Motor neuron (in vitro differentiated cells): ENCODE results near the gene ZDHHC20. TPM values are rescaled to one million over a fixed set of nuclear protein-coding genes. Genes with fewer than 3 reads are reported as not detected.

Experiments used
- ATAC-seq, 8 experiments: fragments of 200-7000 bp; cut with Tn5 transposase; replicated peaks in 6 of 8; 2 replicates each; pipeline ENCODE4 v1.8.0; 2021; ENCODE audit warnings: mild to moderate bottlenecking in 8 of 8, moderate library complexity in 8 of 8
- H3K27ac ChIP-seq, 2 donors: fragments of 250-450 bp; sonication (Bioruptor Pico); 2 replicates each; pipeline ENCODE4 v1.9.0; 2021; ENCODE audit warnings: antibody characterized with exemption in 2 of 2, mild to moderate bottlenecking in 2 of 2, moderate library complexity in 1 of 2
- H3K4me1 ChIP-seq, 2 donors: fragments of 250-450 bp; sonication (Bioruptor Pico); replicated peaks in 1 of 2; 2 replicates each; pipeline ENCODE4 v1.6.1; 2021; ENCODE audit warnings: antibody characterized with exemption in 2 of 2, mild to moderate bottlenecking in 2 of 2, moderate library complexity in 1 of 2
- H3K4me3 ChIP-seq, 5 donors: fragments of 250-450 bp; sonication (Bioruptor Pico); 2 replicates each; pipeline ENCODE4 v1.9.0; 2021; ENCODE audit warnings: antibody characterized with exemption in 5 of 5, mild to moderate bottlenecking in 5 of 5, moderate library complexity in 4 of 5
- WGBS, 10 experiments: fragments of 450-650 bp; shearing (Covaris generic); methylation state at CpG; one replicate each; pipeline ENCODE4 v1.0.0; 2022; 5-methylcytosine and 5-hydroxymethylcytosine counted together
- in situ Hi-C, 9 experiments: fragments of 400-800 bp; cut with MboI; loops; one replicate each; pipeline ENCODE4 v1.15.0; 2021; ENCODE audit warnings: low sequenced_read_pairs in 9 of 9, low pct_unique_long_range_greater_than_20kb in 2 of 9; ENCODE audit not compliant: unreplicated experiment in 9 of 9
- total RNA-seq, 8 experiments: library from RNA; unstranded; fragments of 300-600 nt; gene quantifications; 2 replicates each; pipeline versions ENCODE4 v1.2.3 to v1.2.4, GENCODE V29; 2022

Gene ZDHHC20
- total RNA-seq, 8 experiments from 2014 or later, result 19.5 to 33.9 (median 26.3) TPM

- in situ Hi-C loops, result no loop called here
- Histone ChIP-seq H3K27ac (no peak overlapping the region), H3K4me3 (no peak overlapping the region), H3K4me1 (peaks cover 7 to 11% of the 10 kb centered on the region in 2 donors)
- 0 to 85% (median 67%) methylated on average over 1 to 5 of the region's 6 CpGs; no CpG with 5 or more reads in 3 of the 10 experiments for WGBS, 10 experiments
- ATAC-seq, result peak in 4 of 8 experiments; percentile 15 to 64 (median 41)
Observed at GRCh38 chr13:21348488-21349120, 110.5 kb downstream of the ZDHHC20 start.

GRCh38 chr13:21347753-21348318 is 111.3 kb downstream of the ZDHHC20 start:
- peak in 3 of 8 experiments; percentile 14 to 19 (median 19) for ATAC-seq
- H3K4me1 ChIP-seq, result peaks cover 7 to 11% of the 10 kb centered on the region in 2 donors
- WGBS, 10 experiments, result 100% methylated on average over 1 of the region's 10 CpGs; no CpG with 5 or more reads in 9 of the 10 experiments
- no peak overlapping the region for H3K4me3 ChIP-seq
- in situ Hi-C loops, result no loop called here
- no peak overlapping the region for H3K27ac ChIP-seq

- ATAC-seq, result no peak
- H3K4me3 ChIP-seq, result no peak overlapping the region
- in situ Hi-C loops, result no loop called here
- 37 to 100% (median 88%) methylated on average over 1 to 2 of the region's 9 CpGs; no CpG with 5 or more reads in 6 of the 10 experiments for WGBS, 10 experiments
- H3K4me1 ChIP-seq, result peaks cover 7 to 11% of the 10 kb centered on the region in 2 donors
- H3K27ac ChIP-seq, result no peak overlapping the region
Observed at GRCh38 chr13:21344662-21345176, 114.4 kb downstream of the ZDHHC20 start.

DNA sequence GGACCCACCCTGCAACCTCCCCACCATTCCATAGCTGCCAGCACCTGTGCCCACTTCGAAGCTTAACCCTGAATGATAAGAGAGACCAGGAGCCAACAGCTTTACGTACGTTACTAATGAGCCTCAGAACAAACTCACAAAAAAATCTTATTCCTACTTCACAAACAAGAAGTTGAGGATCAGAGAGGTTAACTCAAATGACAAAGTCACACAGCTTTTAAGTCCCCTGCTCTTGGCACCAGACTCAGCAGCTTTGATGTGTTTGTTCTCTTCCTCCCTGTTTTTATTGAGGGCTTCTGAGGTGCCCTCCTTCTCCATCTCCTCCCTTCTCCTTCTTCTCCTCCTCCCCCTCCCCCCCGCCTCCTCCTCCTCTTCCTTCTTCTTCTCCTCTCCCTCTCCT is 115.4 kb downstream of the ZDHHC20 start:
- in situ Hi-C loops, result no loop called here
- no peak for ATAC-seq
- Histone ChIP-seq H3K27ac (no peak overlapping the region), H3K4me3 (no peak overlapping the region), H3K4me1 (peaks cover 5 to 7% of the 10 kb centered on the region in 2 donors)
- WGBS, 10 experiments, result 63 to 100% (median 77%) methylated on average over 1 to 3 of the region's 4 CpGs; no CpG with 5 or more reads in 4 of the 10 experiments

DNA sequence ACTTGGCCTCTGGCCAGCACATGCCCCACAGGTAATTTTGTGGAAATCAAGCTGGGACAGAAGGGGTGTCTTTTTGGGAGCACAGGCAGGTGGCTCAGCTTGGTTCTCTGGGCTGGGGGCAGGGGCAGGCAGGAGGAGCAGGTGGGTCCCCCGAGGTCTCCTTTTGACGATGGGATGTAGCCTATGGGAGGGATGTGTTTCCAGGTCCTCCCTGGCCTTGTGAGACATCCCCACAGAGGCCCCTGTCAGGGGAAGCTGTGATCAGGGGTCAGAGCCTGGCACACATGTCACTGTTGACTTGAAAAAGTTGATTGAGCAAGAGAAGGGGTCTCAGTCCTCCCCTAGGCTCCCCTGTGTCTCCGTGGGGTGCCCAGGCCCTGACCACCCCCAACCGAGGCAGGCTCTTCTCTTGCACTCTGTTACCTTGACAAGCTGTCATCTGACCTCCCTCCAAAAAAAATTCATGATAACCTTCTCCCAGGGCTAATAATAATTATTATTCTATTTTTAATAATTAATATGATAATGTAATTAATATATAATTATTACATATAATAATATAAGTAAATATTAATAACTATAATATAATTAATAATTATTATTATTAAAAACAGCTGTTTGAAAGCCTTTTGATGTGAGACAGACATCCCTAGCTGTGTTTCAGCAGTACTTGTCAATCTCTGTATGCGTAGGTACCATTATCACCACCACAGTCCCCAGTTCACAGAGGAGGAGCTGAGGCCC is 116.2 kb downstream of the ZDHHC20 start:
- in situ Hi-C loops, result no loop called here
- H3K4me3 ChIP-seq, result no peak overlapping the region
- no peak overlapping the region for H3K27ac ChIP-seq
- no peaks in the 10 kb centered on the region for H3K4me1 ChIP-seq
- ATAC-seq, result no peak
- WGBS, 10 experiments, result 17 to 100% (median 80%) methylated on average over 1 to 3 of the region's 5 CpGs; no CpG with 5 or more reads in 5 of the 10 experiments

GRCh38 chr13:21341637-21342422 is 117.3 kb downstream of the ZDHHC20 start:
- Histone ChIP-seq H3K27ac (no peak overlapping the region), H3K4me1 (peaks cover 3% of the 10 kb centered on the region in 2 donors), H3K4me3 (no peak overlapping the region)
- ATAC-seq, result no peak
- 35 to 85% (median 74%) methylated on average over 3 to 9 of the region's 19 CpGs; no CpG with 5 or more reads in 1 of the 10 experiments for whole genome bisulfite sequencing, 10 experiments
- in situ Hi-C loops, result no loop called here

DNA sequence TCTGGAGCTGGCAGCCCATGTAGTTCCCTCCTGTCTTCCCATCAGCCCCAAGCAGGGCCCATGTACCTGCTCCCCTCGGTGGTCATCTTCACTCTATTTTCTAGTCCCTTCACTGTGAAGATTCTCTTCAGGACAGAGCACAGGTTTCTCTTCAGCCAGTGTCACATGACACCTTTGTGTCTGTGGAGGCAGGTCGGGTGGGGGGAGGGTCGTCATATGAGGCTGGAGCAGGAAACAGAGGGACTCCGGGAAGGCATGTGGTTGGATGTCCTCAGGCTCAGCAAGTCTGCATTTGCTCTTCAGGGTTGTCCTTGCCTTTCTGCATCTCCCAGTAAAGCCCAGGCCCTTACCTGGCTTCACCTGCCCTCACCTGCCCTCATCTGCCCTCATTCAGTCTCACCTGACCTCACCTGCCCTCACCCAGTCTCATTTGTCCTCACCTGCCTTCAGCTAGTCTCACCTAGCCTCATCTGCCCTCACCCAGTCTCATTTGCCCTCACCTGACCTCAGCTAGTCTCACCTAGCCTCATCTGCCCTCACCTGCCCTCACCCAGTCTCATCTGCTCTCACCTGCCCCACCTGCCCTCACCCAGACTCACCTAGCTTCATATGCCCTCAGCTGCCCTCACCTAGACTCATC is 120.3 kb downstream of the ZDHHC20 start:
- H3K4me3 ChIP-seq, result no peak overlapping the region
- H3K27ac ChIP-seq, result no peak overlapping the region
- H3K4me1 ChIP-seq, result peaks cover 5% of the 10 kb centered on the region in 2 donors
- peak in 4 of 8 experiments; percentile 25 to 64 (median 52) for ATAC-seq
- in situ Hi-C loops, result no loop called here
- WGBS, 10 experiments, result 0 to 29% (median 14%) methylated on average over 1 to 4 of the region's 4 CpGs; no CpG with 5 or more reads in 3 of the 10 experiments

DNA sequence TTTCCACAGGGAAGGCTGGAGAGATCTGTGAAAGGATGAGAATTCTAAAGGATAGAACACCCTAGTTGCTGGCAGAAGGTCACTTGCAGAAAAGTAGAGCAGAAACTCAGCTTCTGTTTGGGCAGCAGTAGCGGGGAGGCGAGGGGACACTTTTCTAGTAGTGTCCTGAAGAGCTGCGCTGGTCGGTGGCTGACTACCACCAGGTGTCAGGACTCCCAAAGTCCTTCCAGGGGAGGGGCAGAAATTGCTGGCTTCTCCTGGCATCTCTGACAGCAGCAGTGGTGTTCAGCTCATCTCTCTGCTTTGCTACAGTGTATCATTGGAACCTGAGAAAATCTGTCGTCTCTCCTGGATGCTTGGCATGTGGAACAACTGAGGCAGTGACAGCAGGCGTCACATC is 120.9 kb downstream of the ZDHHC20 start:
- H3K27ac ChIP-seq, result no peak overlapping the region
- 60 to 100% (median 73%) methylated on average over 1 to 6 of the region's 6 CpGs; no CpG with 5 or more reads in 3 of the 10 experiments for WGBS, 10 experiments
- peak in 2 of 8 experiments; percentile 26 to 37 for ATAC-seq
- H3K4me1 ChIP-seq, result peaks cover 5% of the 10 kb centered on the region in 2 donors
- in situ Hi-C loops, result no loop called here
- no peak overlapping the region for H3K4me3 ChIP-seq

DNA sequence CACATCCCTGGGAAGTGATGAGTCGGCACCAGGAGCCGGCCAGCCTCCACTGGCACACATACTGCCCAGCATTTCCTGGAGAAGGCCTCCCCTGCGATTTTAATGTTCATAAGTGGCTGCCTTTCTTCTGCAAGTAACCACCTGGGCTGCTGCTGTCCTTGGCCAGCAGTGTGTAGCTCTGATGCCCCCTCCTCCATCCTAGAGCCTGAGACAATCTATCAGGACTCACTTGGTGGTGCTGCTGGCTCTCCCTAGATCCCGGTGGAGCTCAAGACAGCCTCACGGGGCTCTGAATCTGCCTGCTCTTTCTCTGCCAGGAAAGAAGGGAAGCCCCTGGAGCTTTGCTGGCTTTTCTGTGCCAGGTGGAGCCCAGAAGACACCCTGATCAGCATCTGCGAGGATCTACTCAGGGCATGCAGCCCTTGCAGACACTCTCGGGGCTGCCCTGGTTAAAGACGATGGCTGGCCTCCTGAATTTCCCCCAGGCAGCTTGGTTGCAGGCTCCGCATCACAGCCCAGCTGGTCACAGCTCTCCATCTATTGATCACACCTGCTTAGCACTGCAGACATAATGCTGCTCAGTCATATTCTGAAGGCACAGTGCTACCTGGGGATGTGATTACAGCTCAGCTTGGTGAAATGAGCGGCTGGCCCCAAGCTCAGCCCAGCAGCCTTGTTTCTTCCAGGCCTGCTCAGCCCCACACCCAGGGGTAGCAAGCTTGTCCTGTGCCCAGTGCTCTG is 122.3 kb downstream of the ZDHHC20 start:
- in situ Hi-C loops, result no loop called here
- WGBS, 10 experiments, result 54 to 75% (median 60%) methylated on average over 1 to 4 of the region's 10 CpGs; no CpG with 5 or more reads in 7 of the 10 experiments
- peak overlapping the region in 1 of 2 donors; percentile 69 for H3K27ac ChIP-seq
- H3K4me1 ChIP-seq, result peaks cover 5% of the 10 kb centered on the region in 2 donors
- H3K4me3 ChIP-seq, result no peak overlapping the region
- peak in 6 of 8 experiments; percentile 23 to 83 (median 69) for ATAC-seq

DNA sequence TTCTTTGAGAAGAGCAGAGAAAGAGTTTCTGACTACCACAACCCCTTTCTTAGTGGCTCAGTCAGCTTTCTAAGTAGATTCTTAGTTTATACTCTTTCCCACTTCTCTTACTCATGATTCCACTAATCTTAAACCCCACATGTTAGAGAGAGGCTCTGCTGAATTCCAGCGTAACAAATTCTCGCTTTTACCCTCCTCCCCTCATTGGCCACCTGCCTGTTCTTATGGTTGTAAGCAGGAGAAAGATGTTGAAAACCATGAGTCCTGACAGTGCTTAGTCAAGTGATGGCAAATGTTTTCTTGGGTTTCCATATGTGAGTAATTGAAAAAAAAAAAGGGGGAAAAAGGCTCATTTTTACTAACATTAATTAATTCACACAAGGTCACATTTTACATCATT is 125.9 kb downstream of the ZDHHC20 start:
- Histone ChIP-seq H3K4me1 (peaks cover 7 to 9% of the 10 kb centered on the region in 2 donors), H3K4me3 (no peak overlapping the region), H3K27ac (no peak overlapping the region)
- in situ Hi-C loops, result no loop called here
- 0 to 100% (median 42%) methylated on average over 1 to 2 of the region's 2 CpGs; no CpG with 5 or more reads in 2 of the 10 experiments for WGBS, 10 experiments
- ATAC-seq, result no peak

- in situ Hi-C loops, result no loop called here
- H3K27ac ChIP-seq, result no peak overlapping the region
- peaks cover 14 to 20% of the 10 kb centered on the region in 2 donors for H3K4me1 ChIP-seq
- no peak overlapping the region for H3K4me3 ChIP-seq
- ATAC-seq, result no peak
- WGBS, 10 experiments, result 25 to 88% (median 75%) methylated on average over 1 to 6 of the region's 8 CpGs; no CpG with 5 or more reads in 1 of the 10 experiments
Observed at GRCh38 chr13:21330126-21330861, 128.8 kb downstream of the ZDHHC20 start.
